ENCODE measurements around the gene ELFN2.

The ELFN2 gene

GRCh38 chr22:37336579-37336978, 90.7 kb downstream of the ELFN2 start:
- WGBS (ENCODE audit: extremely low coverage, insufficient coverage, insufficient read length): no CpG with 5 or more reads among the region's 8 CpGs
- Histone ChIP-seq H3K79me2 (ENCODE audit: control insufficient read depth, insufficient read depth, low read length, poor library complexity) (no peaks in the 10 kb centered on the region), H3K23ac (ENCODE audit: low read length) (no peak overlapping the region), H3K4me2 (ENCODE audit: low read length) (no peak overlapping the region), H3K4me3 (ENCODE audit: low read depth, low read length) (no peak overlapping the region), H2AK5ac (ENCODE audit: low read length) (no peak overlapping the region), H3K4ac (ENCODE audit: low read depth, low read length) (no peak overlapping the region), H4K91ac (ENCODE audit: low read depth, low read length) (no peak overlapping the region), H2BK12ac (ENCODE audit: low read length) (no peak overlapping the region), H3K27me3 (ENCODE audit: insufficient read depth, low read length) (peaks cover 28% of the 10 kb centered on the region), H3K4me1 (ENCODE audit: control insufficient read depth in 1 of 2, insufficient read depth in 2 of 2, low read length in 2 of 2) (no peaks in the 10 kb centered on the region), H4K8ac (ENCODE audit: low read depth, low read length) (no peak overlapping the region), H3K9me3 (ENCODE audit: insufficient read depth, low read depth, low read length) (no peaks in the 10 kb centered on the region), H2AFZ (ENCODE audit: insufficient read depth, low read length, poor library complexity) (no peak overlapping the region), H3K9ac (ENCODE audit: low read length) (no peak overlapping the region), H2BK120ac (ENCODE audit: insufficient read depth, low read length, poor library complexity) (no peak overlapping the region), H3K14ac (ENCODE audit: low read length) (no peak overlapping the region), H3K79me1 (ENCODE audit: low read length) (peaks cover 2% of the 10 kb centered on the region), H3K36me3 (ENCODE audit: control insufficient read depth in 1 of 2, insufficient read depth in 2 of 2, low read length in 2 of 2) (no peaks in the 10 kb centered on the region), H4K12ac (ENCODE audit: low read depth, low read length) (no peak overlapping the region), H2BK5ac (ENCODE audit: low read depth, low read length, poor library complexity) (no peak overlapping the region), H3K18ac (ENCODE audit: low read length) (no peak overlapping the region), H3K27ac (ENCODE audit: low read depth, low read length) (no peak overlapping the region)
- DNase-seq: no peak

DNA sequence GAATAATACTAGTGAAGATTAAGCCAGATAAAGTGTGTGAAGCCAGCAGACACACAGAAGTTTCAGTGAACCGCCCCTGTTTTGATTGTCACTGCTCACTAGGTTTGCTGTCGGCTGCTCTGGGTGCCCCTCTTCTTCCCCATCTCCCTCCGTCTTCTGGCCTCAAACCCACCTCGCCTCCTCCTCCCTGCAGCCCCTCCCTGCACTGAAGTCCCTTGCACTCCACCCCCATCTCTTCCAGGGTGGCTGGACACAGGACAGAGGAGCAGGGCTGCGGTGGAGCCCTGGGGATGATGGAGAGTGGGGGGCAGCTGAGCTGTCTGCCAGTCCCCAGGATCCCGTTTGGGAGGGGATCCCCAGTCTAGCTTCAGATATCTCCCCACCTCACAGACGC, 91.5 kb downstream of the ELFN2 start:
- Histone ChIP-seq H3K4me1 (ENCODE audit: control insufficient read depth in 1 of 2, insufficient read depth in 2 of 2, low read length in 2 of 2) (no peaks in the 10 kb centered on the region), H3K27me3 (ENCODE audit: insufficient read depth, low read length) (peaks cover 28% of the 10 kb centered on the region), H2BK12ac (ENCODE audit: low read length) (no peak overlapping the region), H3K36me3 (ENCODE audit: control insufficient read depth in 1 of 2, insufficient read depth in 2 of 2, low read length in 2 of 2) (no peaks in the 10 kb centered on the region), H2AFZ (ENCODE audit: insufficient read depth, low read length, poor library complexity) (no peak overlapping the region), H3K9ac (ENCODE audit: low read length) (no peak overlapping the region), H2AK5ac (ENCODE audit: low read length) (no peak overlapping the region), H4K8ac (ENCODE audit: low read depth, low read length) (no peak overlapping the region), H3K79me1 (ENCODE audit: low read length) (peaks cover 2% of the 10 kb centered on the region), H3K4ac (ENCODE audit: low read depth, low read length) (no peak overlapping the region), H2BK120ac (ENCODE audit: insufficient read depth, low read length, poor library complexity) (no peak overlapping the region), H3K4me2 (ENCODE audit: low read length) (no peak overlapping the region), H3K14ac (ENCODE audit: low read length) (no peak overlapping the region), H4K12ac (ENCODE audit: low read depth, low read length) (no peak overlapping the region), H3K18ac (ENCODE audit: low read length) (no peak overlapping the region), H3K9me3 (ENCODE audit: insufficient read depth, low read depth, low read length) (no peaks in the 10 kb centered on the region), H3K23ac (ENCODE audit: low read length) (no peak overlapping the region), H3K27ac (ENCODE audit: low read depth, low read length) (no peak overlapping the region), H3K79me2 (ENCODE audit: control insufficient read depth, insufficient read depth, low read length, poor library complexity) (no peaks in the 10 kb centered on the region), H2BK5ac (ENCODE audit: low read depth, low read length, poor library complexity) (no peak overlapping the region), H3K4me3 (ENCODE audit: low read depth, low read length) (no peak overlapping the region), H4K91ac (ENCODE audit: low read depth, low read length) (peak overlapping the region; percentile 2)
- WGBS (ENCODE audit: extremely low coverage, insufficient coverage, insufficient read length): no CpG with 5 or more reads among the region's 7 CpGs
- no peak for DNase-seq

DNA sequence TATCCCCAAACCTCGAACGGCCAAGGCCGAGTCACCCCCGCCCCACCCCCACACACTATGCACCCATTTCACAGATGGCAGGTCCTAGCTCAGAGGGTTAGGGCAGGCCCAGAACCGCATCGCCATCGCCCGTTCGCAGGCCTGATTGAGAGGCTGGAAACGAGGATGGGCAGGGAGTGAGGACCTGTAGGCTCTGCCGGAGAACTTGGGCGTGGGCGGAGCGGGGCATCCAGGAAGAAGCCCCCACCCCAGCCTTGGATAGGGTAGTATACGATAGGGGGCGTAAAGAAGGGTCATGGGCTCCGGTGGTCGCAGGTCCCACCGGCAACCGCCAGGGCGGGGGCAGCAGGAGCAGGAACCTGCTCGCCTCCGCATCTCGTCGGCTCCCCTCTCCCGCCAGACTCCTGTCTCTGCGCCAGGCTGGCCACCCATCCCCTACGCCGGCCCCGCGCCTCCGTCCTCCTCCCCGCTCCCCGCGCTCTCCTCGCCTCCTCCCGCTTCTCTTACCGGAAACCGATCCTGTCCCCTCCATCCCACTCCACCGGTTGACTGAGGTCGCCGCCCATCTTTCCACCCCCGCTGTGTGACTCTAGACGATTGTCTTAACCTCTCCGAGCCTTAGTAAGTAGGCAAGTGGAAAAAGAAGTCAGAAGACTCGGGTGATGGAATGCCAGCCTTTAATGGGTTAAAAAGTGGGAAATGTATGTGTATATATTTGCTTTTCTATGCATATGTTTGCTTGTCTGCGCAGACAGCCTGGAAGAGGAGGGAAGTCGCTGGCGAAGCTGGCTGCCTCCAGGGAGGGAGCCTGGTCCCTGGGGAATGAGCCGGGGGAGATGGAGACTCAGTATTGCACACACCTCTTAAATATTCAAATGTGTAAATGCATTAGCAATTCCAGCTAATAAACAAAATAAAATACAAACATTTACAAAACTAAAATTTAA, 92.1 kb downstream of the ELFN2 start:
- Histone ChIP-seq H3K14ac (ENCODE audit: low read length) (no peak overlapping the region), H4K8ac (ENCODE audit: low read depth, low read length) (no peak overlapping the region), H4K12ac (ENCODE audit: low read depth, low read length) (no peak overlapping the region), H3K4me2 (ENCODE audit: low read length) (no peak overlapping the region), H3K27me3 (ENCODE audit: insufficient read depth, low read length) (peaks cover 28% of the 10 kb centered on the region), H3K4me3 (ENCODE audit: low read depth, low read length) (no peak overlapping the region), H3K27ac (ENCODE audit: low read depth, low read length) (no peak overlapping the region), H2AFZ (ENCODE audit: insufficient read depth, low read length, poor library complexity) (no peak overlapping the region), H3K23ac (ENCODE audit: low read length) (no peak overlapping the region), H3K9ac (ENCODE audit: low read length) (no peak overlapping the region), H3K36me3 (ENCODE audit: control insufficient read depth in 1 of 2, insufficient read depth in 2 of 2, low read length in 2 of 2) (no peaks in the 10 kb centered on the region), H3K9me3 (ENCODE audit: insufficient read depth, low read depth, low read length) (no peaks in the 10 kb centered on the region), H3K79me1 (ENCODE audit: low read length) (peaks cover 2% of the 10 kb centered on the region), H2BK5ac (ENCODE audit: low read depth, low read length, poor library complexity) (no peak overlapping the region), H2BK12ac (ENCODE audit: low read length) (no peak overlapping the region), H2AK5ac (ENCODE audit: low read length) (no peak overlapping the region), H3K79me2 (ENCODE audit: control insufficient read depth, insufficient read depth, low read length, poor library complexity) (no peaks in the 10 kb centered on the region), H3K4me1 (ENCODE audit: control insufficient read depth in 1 of 2, insufficient read depth in 2 of 2, low read length in 2 of 2) (no peaks in the 10 kb centered on the region), H4K91ac (ENCODE audit: low read depth, low read length) (no peak overlapping the region), H3K18ac (ENCODE audit: low read length) (no peak overlapping the region), H2BK120ac (ENCODE audit: insufficient read depth, low read length, poor library complexity) (no peak overlapping the region), H3K4ac (ENCODE audit: low read depth, low read length) (no peak overlapping the region)
- WGBS (ENCODE audit: extremely low coverage, insufficient coverage, insufficient read length): no CpG with 5 or more reads among the region's 50 CpGs
- no peak for DNase-seq

GRCh38 chr22:37334461-37334858, 92.8 kb downstream of the ELFN2 start:
- Histone ChIP-seq H3K9me3 (ENCODE audit: insufficient read depth, low read depth, low read length) (no peaks in the 10 kb centered on the region), H3K9ac (ENCODE audit: low read length) (no peak overlapping the region), H4K12ac (ENCODE audit: low read depth, low read length) (no peak overlapping the region), H3K4me1 (ENCODE audit: control insufficient read depth in 1 of 2, insufficient read depth in 2 of 2, low read length in 2 of 2) (no peaks in the 10 kb centered on the region), H3K18ac (ENCODE audit: low read length) (no peak overlapping the region), H4K91ac (ENCODE audit: low read depth, low read length) (no peak overlapping the region), H3K23ac (ENCODE audit: low read length) (no peak overlapping the region), H3K79me2 (ENCODE audit: control insufficient read depth, insufficient read depth, low read length, poor library complexity) (no peaks in the 10 kb centered on the region), H3K27ac (ENCODE audit: low read depth, low read length) (no peak overlapping the region), H3K4me2 (ENCODE audit: low read length) (no peak overlapping the region), H3K79me1 (ENCODE audit: low read length) (peaks cover 2% of the 10 kb centered on the region), H3K4ac (ENCODE audit: low read depth, low read length) (no peak overlapping the region), H3K27me3 (ENCODE audit: insufficient read depth, low read length) (peaks cover 28% of the 10 kb centered on the region), H4K8ac (ENCODE audit: low read depth, low read length) (no peak overlapping the region), H3K4me3 (ENCODE audit: low read depth, low read length) (no peak overlapping the region), H2BK12ac (ENCODE audit: low read length) (no peak overlapping the region), H2AK5ac (ENCODE audit: low read length) (no peak overlapping the region), H3K14ac (ENCODE audit: low read length) (no peak overlapping the region), H2AFZ (ENCODE audit: insufficient read depth, low read length, poor library complexity) (no peak overlapping the region), H3K36me3 (ENCODE audit: control insufficient read depth in 1 of 2, insufficient read depth in 2 of 2, low read length in 2 of 2) (no peaks in the 10 kb centered on the region), H2BK5ac (ENCODE audit: low read depth, low read length, poor library complexity) (no peak overlapping the region), H2BK120ac (ENCODE audit: insufficient read depth, low read length, poor library complexity) (no peak overlapping the region)
- no CpG with 5 or more reads among the region's 42 CpGs for WGBS (ENCODE audit: extremely low coverage, insufficient coverage, insufficient read length)
- no peak for DNase-seq

Measured in trophoblast cell (in vitro differentiated cells and primary cell).